ENCODE data around the gene TUSC7.

The TUSC7 gene

GRCh38 chr3:116740293-116740692, 30.7 kb downstream of the TUSC7 start:
- H3K27ac Mint-ChIP-seq = no peak overlapping the region
- H3K9me3 Mint-ChIP-seq = peaks cover 5% of the 10 kb centered on the region
- no peaks in the 10 kb centered on the region for H3K4me1 Mint-ChIP-seq
- H3K4me3 Mint-ChIP-seq = no peak overlapping the region
- H3K27me3 Mint-ChIP-seq = no peaks in the 10 kb centered on the region
- H3K36me3 Mint-ChIP-seq = no peaks in the 10 kb centered on the region

DNA sequence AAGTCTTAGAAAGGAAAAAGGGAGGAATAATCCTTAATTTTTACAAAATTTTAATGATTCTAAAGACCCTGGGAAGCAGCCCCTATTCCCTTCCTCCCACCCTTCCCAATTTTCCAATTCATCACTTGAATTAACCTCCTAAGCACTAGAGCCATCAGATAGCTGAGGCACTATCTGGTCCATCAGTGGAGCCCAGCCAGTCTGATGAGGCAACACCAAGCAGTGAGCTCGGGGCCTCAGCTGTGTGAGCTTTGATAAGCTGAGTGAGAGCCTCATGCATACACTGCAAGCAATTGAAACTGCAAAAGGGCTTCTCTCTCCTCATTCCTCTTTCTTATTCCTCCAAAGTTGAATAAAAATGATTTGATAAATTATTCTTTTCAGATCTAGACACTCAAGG, 31.9 kb downstream of the TUSC7 start:
- Mint-ChIP-seq H3K36me3 (no peaks in the 10 kb centered on the region), H3K27me3 (no peaks in the 10 kb centered on the region), H3K4me1 (no peaks in the 10 kb centered on the region), H3K9me3 (peaks cover 5% of the 10 kb centered on the region), H3K27ac (no peak overlapping the region), H3K4me3 (no peak overlapping the region)

GRCh38 chr3:116743062-116743461, 33.5 kb downstream of the TUSC7 start:
- H3K27me3 Mint-ChIP-seq = no peaks in the 10 kb centered on the region
- H3K4me1 Mint-ChIP-seq = no peaks in the 10 kb centered on the region

GRCh38 chr3:116749388-116749787, 39.8 kb downstream of the TUSC7 start:
- Mint-ChIP-seq H3K27ac (no peak overlapping the region), H3K36me3 (no peaks in the 10 kb centered on the region), H3K4me1 (no peaks in the 10 kb centered on the region), H3K4me3 (no peak overlapping the region), H3K27me3 (no peaks in the 10 kb centered on the region), H3K9me3 (no peaks in the 10 kb centered on the region)

More at GRCh38 chr3:116743062-116743461, 33.5 kb downstream of the TUSC7 start:
- peaks cover 5% of the 10 kb centered on the region for H3K9me3 Mint-ChIP-seq
- H3K36me3 Mint-ChIP-seq = no peaks in the 10 kb centered on the region
- H3K4me3 Mint-ChIP-seq = no peak overlapping the region
- H3K27ac Mint-ChIP-seq = no peak overlapping the region

- Mint-ChIP-seq H3K27ac (no peak overlapping the region), H3K4me3 (no peak overlapping the region), H3K9me3 (no peaks in the 10 kb centered on the region), H3K27me3 (no peaks in the 10 kb centered on the region), H3K4me1 (no peaks in the 10 kb centered on the region), H3K36me3 (no peaks in the 10 kb centered on the region)
Measured at GRCh38 chr3:116757315-116757714, 47.7 kb downstream of the TUSC7 start.

GRCh38 chr3:116759316-116759715, 49.7 kb downstream of the TUSC7 start:
- no peak overlapping the region for H3K4me3 Mint-ChIP-seq
- no peaks in the 10 kb centered on the region for H3K4me1 Mint-ChIP-seq
- H3K27me3 Mint-ChIP-seq = no peaks in the 10 kb centered on the region
- no peaks in the 10 kb centered on the region for H3K36me3 Mint-ChIP-seq
- H3K27ac Mint-ChIP-seq = no peak overlapping the region
- H3K9me3 Mint-ChIP-seq = no peaks in the 10 kb centered on the region

Data from activated naive CD4-positive, alpha-beta T cell treated with anti-CD3 and anti-CD28 coated beads, Interleukin-2, amount 50 U/mL, for 24 hours (primary cell).